ENCODE results near the gene PNCK.

DNA sequence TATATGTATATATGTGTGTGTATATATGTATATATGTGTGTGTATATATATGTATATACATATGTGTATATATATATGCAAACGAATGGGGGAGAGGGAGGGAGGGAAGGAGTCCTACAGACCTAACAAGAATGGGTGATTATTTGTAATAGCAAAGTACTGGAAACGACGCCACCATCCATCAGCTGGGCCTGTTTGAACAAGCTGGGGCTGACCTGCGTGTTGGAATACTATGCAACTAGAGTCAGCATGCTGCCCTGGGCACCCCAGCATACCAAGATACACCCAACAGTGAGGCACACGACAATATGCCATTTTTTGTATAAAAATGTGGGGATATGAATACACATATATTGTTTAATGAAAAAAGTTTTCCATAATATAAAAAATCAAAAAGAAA is 53.0 kb downstream of the PNCK start:
- TF ChIP-seq SUZ12 (IDR thresholded peaks at IDR 0.05; ENCODE audit: extremely low read depth, insufficient read depth, insufficient read length) (no peak), YY1 (IDR thresholded peaks at IDR 0.05; ENCODE audit: insufficient read depth, insufficient read length) (no peak), ZNF274 (IDR thresholded peaks at IDR 0.05; ENCODE audit: low read depth, low read length) (no peak)

Data from NT2/D1 (cell line).